ENCODE data around the gene PLN.

Gene PLN

GRCh38 chr6:118579786-118580185 lies 31.7 kb downstream of the PLN start:
- DNase-seq (ENCODE audit: low read depth), result no peak

- DNase-seq (ENCODE audit: low read depth), result no peak
Observed at GRCh38 chr6:118580585-118581419, 32.7 kb downstream of the PLN start.

GRCh38 chr6:118581489-118581959 lies 33.4 kb downstream of the PLN start:
- DNase-seq (ENCODE audit: low read depth), result no peak

GRCh38 chr6:118584911-118585310 lies 36.8 kb downstream of the PLN start:
- no peak for DNase-seq (ENCODE audit: low read depth)

GRCh38 chr6:118586746-118587485 lies 38.8 kb downstream of the PLN start:
- DNase-seq (ENCODE audit: low read depth), result no peak

GRCh38 chr6:118588626-118589025 lies 40.5 kb downstream of the PLN start:
- no peak for DNase-seq (ENCODE audit: low read depth)

- no peak for DNase-seq (ENCODE audit: low read depth)
Observed at GRCh38 chr6:118589186-118589585, 41.1 kb downstream of the PLN start.

- DNase-seq (ENCODE audit: low read depth), result no peak
Observed at GRCh38 chr6:118589649-118590365, 41.7 kb downstream of the PLN start.

- no peak for DNase-seq (ENCODE audit: low read depth)
Observed at GRCh38 chr6:118591897-118592296, 43.8 kb downstream of the PLN start.

- no peak for DNase-seq (ENCODE audit: low read depth)
Observed at GRCh38 chr6:118594877-118595276, 46.8 kb downstream of the PLN start.

GRCh38 chr6:118596774-118597320 lies 48.8 kb downstream of the PLN start:
- no peak for DNase-seq (ENCODE audit: low read depth)

GRCh38 chr6:118597636-118598035 lies 49.5 kb downstream of the PLN start:
- DNase-seq (ENCODE audit: low read depth), result no peak

- DNase-seq (ENCODE audit: low read depth), result no peak
Observed at GRCh38 chr6:118598324-118598723, 50.2 kb downstream of the PLN start.

- DNase-seq (ENCODE audit: low read depth), result no peak
Observed at GRCh38 chr6:118602300-118602699, 54.2 kb downstream of the PLN start.

- no peak for DNase-seq (ENCODE audit: low read depth)
Observed at GRCh38 chr6:118603372-118603771, 55.3 kb downstream of the PLN start.

- DNase-seq (ENCODE audit: low read depth), result no peak
Observed at GRCh38 chr6:118606268-118606667, 58.2 kb downstream of the PLN start.

GRCh38 chr6:118606858-118607257 lies 58.8 kb downstream of the PLN start:
- no peak for DNase-seq (ENCODE audit: low read depth)
